A673 (cell line): ENCODE results near the gene CALU.

Source experiments
- EZH2 ChIP-seq: fragments of 200-600 bp; sonication (generic); IDR thresholded peaks from 2 replicates; pipeline ENCODE4 v1.6.1; 2017; ENCODE audit warnings: borderline replicate concordance, low read depth, mild to moderate bottlenecking, mixed read lengths, antibody characterized with exemption, low read length; ENCODE audit not compliant: poor library complexity, severe bottlenecking
- TF ChIP-seq, protein P1 (sequence below): fragments of 300-800, 200-600 bp; sonication (generic); conservative IDR thresholded peaks from 2 replicates; pipeline ENCODE4 v1.5.1; 2017; ENCODE audit warnings: low read depth, mild to moderate bottlenecking, antibody characterized with exemption, low read length, moderate library complexity, mixed read lengths

DNA sequence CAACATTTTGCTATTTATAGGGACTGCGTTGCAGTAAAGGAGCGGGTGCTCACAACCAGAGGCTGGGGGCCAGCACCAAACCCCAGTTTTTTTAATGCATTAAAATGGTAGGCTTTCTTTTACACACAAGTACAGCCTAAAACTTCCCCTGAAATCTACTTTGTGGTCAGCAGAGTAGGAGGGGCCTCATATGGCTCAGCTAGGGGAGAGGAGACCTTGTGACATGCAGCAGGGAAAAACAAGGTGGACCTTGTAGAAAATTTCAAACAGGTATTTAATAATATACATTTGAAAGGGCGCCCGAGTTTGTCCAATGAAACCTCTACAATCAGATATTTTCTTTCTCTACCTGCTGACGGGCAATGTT is 54.0 kb downstream of the CALU start:
- TF ChIP-seq, protein P1, sequence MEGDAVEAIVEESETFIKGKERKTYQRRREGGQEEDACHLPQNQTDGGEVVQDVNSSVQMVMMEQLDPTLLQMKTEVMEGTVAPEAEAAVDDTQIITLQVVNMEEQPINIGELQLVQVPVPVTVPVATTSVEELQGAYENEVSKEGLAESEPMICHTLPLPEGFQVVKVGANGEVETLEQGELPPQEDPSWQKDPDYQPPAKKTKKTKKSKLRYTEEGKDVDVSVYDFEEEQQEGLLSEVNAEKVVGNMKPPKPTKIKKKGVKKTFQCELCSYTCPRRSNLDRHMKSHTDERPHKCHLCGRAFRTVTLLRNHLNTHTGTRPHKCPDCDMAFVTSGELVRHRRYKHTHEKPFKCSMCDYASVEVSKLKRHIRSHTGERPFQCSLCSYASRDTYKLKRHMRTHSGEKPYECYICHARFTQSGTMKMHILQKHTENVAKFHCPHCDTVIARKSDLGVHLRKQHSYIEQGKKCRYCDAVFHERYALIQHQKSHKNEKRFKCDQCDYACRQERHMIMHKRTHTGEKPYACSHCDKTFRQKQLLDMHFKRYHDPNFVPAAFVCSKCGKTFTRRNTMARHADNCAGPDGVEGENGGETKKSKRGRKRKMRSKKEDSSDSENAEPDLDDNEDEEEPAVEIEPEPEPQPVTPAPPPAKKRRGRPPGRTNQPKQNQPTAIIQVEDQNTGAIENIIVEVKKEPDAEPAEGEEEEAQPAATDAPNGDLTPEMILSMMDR: no peak
- no peak for TF ChIP-seq EZH2
